ENCODE results near the gene IL4R. TPM values are rescaled to one million over a fixed set of nuclear protein-coding genes. Genes with fewer than 3 reads are reported as not detected.

Gene IL4R
- total and polyA plus RNA-seq, 2 of the 13 experiments (the other 11 are each of a cell fraction or from before 2014, with no cell fraction given): 15.9 to 49.6 TPM

GRCh38 chr16:27268376-27269299, 45.1 kb upstream of the IL4R start, which contains the start of gene NSMCE1 (continued):
- TF ChIP-seq DMTF1 (CRISPR knock-in tag; IDR thresholded peaks at IDR 0.05) (no peak), ZBTB34 (CRISPR knock-in tag; IDR thresholded peaks at IDR 0.05) (no peak), PLRG1 (conservative IDR thresholded peaks at IDR 0.05) (no peak), KMT2A (CRISPR knock-in tag; IDR thresholded peaks at IDR 0.05) (peak; percentile 92), SAP130 (CRISPR knock-in tag; IDR thresholded peaks at IDR 0.05; ENCODE audit: low read depth) (peak; percentile 85), KIAA2018 (CRISPR knock-in tag; IDR thresholded peaks at IDR 0.05; ENCODE audit: borderline replicate concordance) (0 out of 2 replicates have a peak, but pooled peaks have one; percentile 77), HNRNPLL (IDR thresholded peaks at IDR 0.05; ENCODE audit: low read depth, low read length, poor library complexity, severe bottlenecking) (peak; percentile 88), RAD51 (IDR thresholded peaks at IDR 0.05; ENCODE audit: borderline replicate concordance) (no peak), HOXA5 (CRISPR knock-in tag; IDR thresholded peaks at IDR 0.05) (peak; percentile 81; the same call in 1 of the 2 replicates), SRY (CRISPR knock-in tag; IDR thresholded peaks at IDR 0.05) (peak; percentile 83), EEA1 (CRISPR knock-in tag; IDR thresholded peaks at IDR 0.05; ENCODE audit: borderline replicate concordance) (no peak; the same call in 1 of the 2 replicates), DZIP1 (CRISPR knock-in tag; IDR thresholded peaks at IDR 0.05) (peak; percentile 15; the same call in 1 of the 2 replicates), ETV6 (CRISPR knock-in tag; conservative IDR thresholded peaks at IDR 0.05) (0 out of 2 replicates have a peak, but pooled peaks have one; percentile 19)

Data from HepG2 (cell line).